DOHH2 (cell line): ENCODE measurements around the gene ASPSCR1.
A peak's percentile ranks its signal among the peaks of the same experiment; 100 is the strongest.

Source experiments
- H3F3A ChIP-seq: fragments of 200-600 bp; sonication (generic), shearing (Covaris generic); 2 replicates; pipeline ENCODE4 v1.6.0; 2016; ENCODE audit warnings: antibody characterized with exemption, mild to moderate bottlenecking; ENCODE audit not compliant: control insufficient read depth, insufficient read depth
- H3K27ac ChIP-seq: fragments of 200-600 bp; sonication (generic); 2 replicates; pipeline ENCODE4 v1.5.1; 2014; ENCODE audit warnings: low read depth, mild to moderate bottlenecking, low read length, moderate library complexity
- H3K27me3 ChIP-seq: fragments of 200-600 bp; sonication (generic); 2 replicates; pipeline ENCODE4 v1.6.1; 2014; ENCODE audit warnings: mild to moderate bottlenecking, low read length, mixed read lengths; ENCODE audit not compliant: control insufficient read depth
- H3K36me3 ChIP-seq: fragments of 200-600 bp; sonication (generic); 2 replicates; pipeline ENCODE4 v1.6.1; 2014; ENCODE audit warnings: mild to moderate bottlenecking, low read length, moderate library complexity, mixed read lengths; ENCODE audit not compliant: control insufficient read depth
- H3K4me1 ChIP-seq: fragments of 200-600 bp; sonication (generic); 2 replicates; pipeline ENCODE4 v1.6.1; 2014; ENCODE audit warnings: mild to moderate bottlenecking, low read length, mixed read lengths; ENCODE audit not compliant: control insufficient read depth
- H3K4me2 ChIP-seq: fragments of 200-600 bp; sonication (generic); 2 replicates; pipeline ENCODE4 v1.6.0; 2014; ENCODE audit warnings: mild to moderate bottlenecking, low read length, moderate library complexity
- H3K4me3 ChIP-seq: fragments of 200-600 bp; sonication (generic); 2 replicates; pipeline ENCODE4 v1.5.1; 2014; ENCODE audit warnings: mild to moderate bottlenecking, low read length, mixed read lengths
- H3K79me2 ChIP-seq: fragments of 200-600 bp; sonication (generic); 2 replicates; pipeline ENCODE4 v1.6.1; 2014; ENCODE audit warnings: mild to moderate bottlenecking, low read length, mixed read lengths; ENCODE audit not compliant: control insufficient read depth
- H3K9me2 ChIP-seq: fragments of 200-600 bp; sonication (generic); replicated peaks from 2 replicates; pipeline ENCODE4 v1.6.1; 2014; ENCODE audit warnings: mild to moderate bottlenecking, low read length, mixed read lengths; ENCODE audit not compliant: control insufficient read depth
- H3K9me3 ChIP-seq: fragments of 200-600 bp; sonication (generic); 2 replicates; pipeline ENCODE4 v1.6.1; 2014; ENCODE audit warnings: antibody characterized with exemption, low read length, mixed read lengths; ENCODE audit not compliant: control insufficient read depth, insufficient read depth
- H4K20me1 ChIP-seq: fragments of 200-600 bp; sonication (generic); 2 replicates; pipeline ENCODE4 v1.6.0; 2014; ENCODE audit warnings: low read depth, mild to moderate bottlenecking, antibody characterized with exemption, low read length, moderate library complexity; ENCODE audit not compliant: control insufficient read depth, insufficient read depth
- CTCF ChIP-seq: fragments of 200-600 bp; sonication (generic); IDR thresholded peaks from one replicate; pipeline ENCODE4 v1.5.1; 2014; ENCODE audit warnings: antibody characterized with exemption, mild to moderate bottlenecking, low read depth, low read length; ENCODE audit not compliant: poor library complexity, severe bottlenecking
- EZH2phosphoT487 ChIP-seq: fragments of 200-600 bp; sonication (generic); IDR thresholded peaks from 2 replicates; pipeline ENCODE4 v1.6.1; 2017; ENCODE audit warnings: borderline replicate concordance, mild to moderate bottlenecking, antibody characterized with exemption, low read length, moderate library complexity, mixed read lengths

Gene ASPSCR1

GRCh38 chr17:81961087-81961511, 16.3 kb upstream of the ASPSCR1 start, which contains the start of gene NOTUM:
TSS of gene NOTUM (minus strand) at chr17:81961187. CDS start at chr17:81960909, 278 bp downstream.
- Histone ChIP-seq H3K27ac (no peak within 1 kb of the TSS), H3K9me3 (no peaks in the 10 kb centered on the region), H3F3A (no peaks in the 10 kb centered on the region), H3K36me3 (no peaks in the 10 kb centered on the region), H4K20me1 (no peaks in the 10 kb centered on the region), H3K4me2 (peak within 1 kb of the TSS; percentile 71), H3K4me3 (peak within 1 kb of the TSS; percentile 64), H3K9me2 (no peaks in the 10 kb centered on the region), H3K79me2 (no peaks in the 10 kb centered on the region), H3K27me3 (peaks cover 57% of the 10 kb centered on the region), H3K4me1 (peaks cover 7% of the 10 kb centered on the region; the same call in 1 of the 2 replicates)
- TF ChIP-seq EZH2phosphoT487 (no peak), CTCF (no peak)

GRCh38 chr17:81961521-81962498, 15.6 kb upstream of the ASPSCR1 start:
- H3K4me3 ChIP-seq, result no peak overlapping the region

GRCh38 chr17:81962499-81963441, 14.7 kb upstream of the ASPSCR1 start:
- TF ChIP-seq CTCF (no peak), EZH2phosphoT487 (no peak)
- Histone ChIP-seq H3F3A (no peaks in the 10 kb centered on the region), H3K9me2 (no peaks in the 10 kb centered on the region), H3K79me2 (no peaks in the 10 kb centered on the region), H3K4me1 (peaks cover 23% of the 10 kb centered on the region), H3K9me3 (no peaks in the 10 kb centered on the region), H3K27ac (no peak overlapping the region), H3K36me3 (no peaks in the 10 kb centered on the region), H3K27me3 (peaks cover 72% of the 10 kb centered on the region), H3K4me2 (no peak overlapping the region), H3K4me3 (no peak overlapping the region), H4K20me1 (no peaks in the 10 kb centered on the region)

More at GRCh38 chr17:81961521-81962498, 15.6 kb upstream of the ASPSCR1 start:
- no peaks in the 10 kb centered on the region for H3K9me3 ChIP-seq
- no peak overlapping the region for H3K27ac ChIP-seq
- TF ChIP-seq EZH2phosphoT487, result no peak
- TF ChIP-seq CTCF, result no peak
- H3K36me3 ChIP-seq, result no peaks in the 10 kb centered on the region
- no peak overlapping the region for H3K4me2 ChIP-seq
- no peaks in the 10 kb centered on the region for H4K20me1 ChIP-seq
- no peaks in the 10 kb centered on the region for H3K9me2 ChIP-seq
- no peaks in the 10 kb centered on the region for H3K79me2 ChIP-seq
- peaks cover 64% of the 10 kb centered on the region for H3K27me3 ChIP-seq
- H3K4me1 ChIP-seq, result peaks cover 14% of the 10 kb centered on the region
- no peaks in the 10 kb centered on the region for H3F3A ChIP-seq
